NCI-H2196 (cell line): Measurements from ENCODE around the gene SSTR5.
"Not testable (repeated sequence)": the region's sequence is repeated elsewhere in the genome, so short reads cannot be mapped to it uniquely, and the experiment has no call there.

Source experiments
- DNase-seq: peaks from one replicate; lab custom pipeline; 2025; ENCODE audit not compliant: unreplicated experiment; lab: John Stamatoyannopoulos, UW

The SSTR5 gene

DNA sequence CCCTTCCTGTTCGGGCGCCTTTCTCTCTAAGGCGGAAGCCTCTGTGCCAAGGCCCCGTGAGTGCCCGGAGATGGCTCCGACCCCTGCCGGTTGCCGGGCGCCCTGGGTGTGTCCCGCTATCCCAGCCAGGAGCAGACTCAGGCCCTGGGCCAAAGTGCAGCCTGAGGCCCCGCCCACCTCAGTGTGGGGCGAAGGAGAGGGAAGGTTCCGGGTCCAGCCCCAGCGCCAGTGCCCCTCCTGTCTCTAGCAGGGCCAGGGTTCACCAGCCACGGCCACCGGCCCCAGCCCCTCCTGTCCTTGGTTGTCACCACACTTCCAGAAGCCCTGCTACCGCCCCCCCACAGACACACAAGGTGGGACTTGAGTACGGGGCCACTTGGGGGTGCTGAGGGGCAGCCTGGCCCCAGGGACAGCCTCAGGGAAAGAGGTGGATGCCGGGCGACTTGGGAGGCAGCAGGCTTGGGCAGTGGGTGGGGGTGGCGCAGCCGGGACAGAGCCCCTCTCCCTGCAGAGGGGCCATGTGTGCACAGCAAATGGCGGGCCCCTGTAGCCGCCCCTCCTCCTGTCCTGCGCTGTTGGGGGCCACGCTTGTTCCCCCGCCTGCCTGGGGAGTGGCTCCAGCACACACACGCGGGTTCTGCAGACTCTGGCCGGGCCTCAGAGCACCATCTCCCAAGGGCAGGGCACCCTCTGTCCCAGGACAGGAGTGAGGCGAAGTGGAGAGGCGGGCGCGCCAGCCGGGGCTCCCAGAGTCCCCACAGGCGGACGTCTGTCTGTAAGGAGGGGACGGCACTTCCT lies 17.5 kb downstream of the SSTR5 start:
- DNase-seq, result peak; percentile 82

DNA sequence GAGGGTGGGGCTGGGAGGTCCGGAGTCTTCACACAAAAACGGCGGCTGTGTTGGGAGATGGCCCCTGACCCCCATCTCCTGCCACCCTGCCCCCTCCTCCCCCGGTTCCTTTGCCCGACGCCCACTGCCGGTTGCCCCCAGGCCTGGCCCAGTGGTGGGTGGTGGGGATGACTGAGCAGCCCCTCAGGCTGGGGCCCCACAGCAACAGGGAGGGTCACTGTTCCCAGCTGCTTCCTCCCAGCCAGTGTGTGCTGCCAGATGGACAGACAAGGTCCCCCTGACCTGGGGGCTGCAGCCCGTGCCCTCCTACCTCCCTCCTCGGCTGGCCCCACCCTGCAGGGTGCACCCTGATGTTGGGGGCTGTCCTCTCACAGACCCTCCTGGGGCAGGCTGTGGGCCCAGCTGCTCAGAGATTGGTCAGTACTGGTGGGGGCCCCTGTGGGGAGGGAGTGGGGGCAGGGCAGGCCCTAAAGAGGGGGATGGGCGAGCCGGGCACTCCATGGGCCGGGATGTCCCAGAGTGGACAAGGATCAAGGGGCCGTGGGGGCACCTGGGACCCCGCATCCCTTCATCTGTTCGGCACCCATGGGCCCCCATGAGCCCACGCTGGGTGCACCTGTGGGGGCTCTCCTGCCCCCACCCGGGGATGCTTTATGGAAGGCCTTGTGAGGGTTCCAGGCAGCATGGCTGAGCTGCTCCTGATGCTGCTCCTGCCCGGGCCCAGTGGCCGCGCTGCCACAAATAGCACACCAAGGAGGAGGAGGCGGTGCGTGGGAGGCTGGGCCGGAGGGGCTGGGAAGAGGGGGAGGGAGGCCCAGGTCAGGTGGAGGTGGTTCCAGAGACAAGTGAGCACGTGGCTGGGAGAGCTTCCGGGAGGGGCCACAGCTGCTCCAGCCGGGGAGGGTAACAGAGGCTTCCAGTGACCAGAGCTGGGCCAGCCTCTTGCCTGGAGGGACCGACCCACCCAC lies 18.4 kb downstream of the SSTR5 start:
- DNase-seq, result peak; percentile 84

DNA sequence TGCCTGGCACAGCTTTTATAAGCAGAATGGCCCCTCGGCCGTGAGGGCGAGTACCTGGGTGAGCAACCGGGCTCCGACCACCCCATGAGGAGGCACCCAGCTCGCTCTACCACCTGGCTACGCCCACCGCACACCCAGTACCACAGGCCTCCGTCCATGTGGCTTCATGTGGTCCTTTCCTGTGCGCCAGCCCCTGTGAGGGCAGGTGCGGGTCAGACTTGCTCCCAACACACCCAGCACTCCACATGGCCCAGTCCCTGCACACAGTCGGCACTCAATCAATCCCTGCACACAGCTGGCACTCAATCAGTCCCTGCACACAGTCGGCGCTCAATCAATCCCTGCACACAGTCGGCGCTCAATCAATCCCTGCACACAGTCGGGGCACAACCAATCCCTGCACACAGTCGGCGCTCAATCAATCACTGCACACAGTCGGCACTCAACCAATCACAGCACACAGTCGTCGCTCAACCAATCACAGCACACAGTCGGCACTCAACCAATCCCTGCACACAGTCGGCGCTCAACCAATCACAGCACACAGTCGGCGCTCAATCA lies 19.5 kb downstream of the SSTR5 start:
- DNase-seq, result no peak

DNA sequence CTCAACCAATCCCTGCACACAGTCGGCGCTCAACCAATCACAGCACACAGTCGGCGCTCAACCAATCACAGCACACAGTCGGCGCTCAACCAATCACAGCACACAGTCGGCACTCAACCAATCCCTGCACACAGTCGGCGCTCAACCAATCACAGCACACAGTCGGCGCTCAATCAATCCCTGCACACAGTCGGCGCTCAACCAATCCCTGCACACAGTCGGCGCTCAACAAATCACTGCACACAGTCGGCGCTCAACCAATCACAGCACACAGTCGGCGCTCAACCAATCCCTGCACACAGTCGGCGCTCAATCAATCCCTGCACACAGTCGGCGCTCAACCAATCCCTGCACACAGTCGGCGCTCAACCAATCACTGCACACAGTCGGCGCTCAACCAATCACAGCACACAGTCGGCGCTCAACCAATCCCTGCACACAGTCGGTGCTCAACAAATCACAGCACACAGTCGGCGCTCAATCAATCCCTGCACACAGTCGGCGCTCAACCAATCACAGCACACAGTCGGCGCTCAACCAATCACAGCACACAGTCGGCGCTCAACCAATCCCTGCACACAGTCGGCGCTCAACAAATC lies 20.2 kb downstream of the SSTR5 start:
- DNase-seq, result not testable (repeated sequence)

DNA sequence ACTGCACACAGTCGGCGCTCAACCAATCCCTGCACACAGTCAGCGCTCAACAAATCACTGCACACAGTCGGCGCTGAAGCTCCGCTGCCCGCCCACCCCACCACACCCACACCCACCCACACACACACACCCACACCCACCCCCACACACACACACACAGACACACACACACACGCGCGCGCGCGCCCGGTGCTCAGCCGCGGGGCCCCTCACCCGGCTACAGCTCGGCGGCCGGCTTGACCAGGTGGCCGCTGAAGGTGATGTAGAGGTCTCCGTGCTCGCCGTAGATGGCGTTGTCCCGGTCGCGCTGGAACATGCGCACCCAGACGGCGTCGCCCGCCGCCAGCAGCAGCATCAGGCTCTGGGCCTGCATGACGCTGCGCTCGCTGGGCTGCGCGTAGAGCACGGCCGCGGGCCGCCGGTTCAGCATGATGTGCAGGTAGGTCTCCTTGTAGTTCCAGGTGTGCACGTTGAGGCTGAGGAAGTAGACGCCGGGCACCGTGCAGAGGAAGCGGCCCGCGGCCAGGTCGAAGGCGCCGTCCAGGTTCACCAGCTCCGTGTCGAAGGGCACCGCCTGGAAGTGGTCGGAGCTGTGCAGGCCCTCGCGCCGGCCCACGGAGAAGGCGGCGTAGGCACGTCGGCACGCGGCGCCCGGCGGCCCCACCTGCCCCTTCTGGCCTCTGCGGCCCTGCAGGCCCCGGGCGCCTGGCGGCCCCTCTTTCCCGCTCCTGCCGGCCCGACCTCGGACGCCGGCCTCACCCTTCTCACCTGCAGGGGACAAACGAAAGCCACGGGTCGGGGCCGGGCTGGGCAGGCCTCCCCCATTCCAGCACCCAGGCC lies 21.0 kb downstream of the SSTR5 start:
- DNase-seq, result no peak

DNA sequence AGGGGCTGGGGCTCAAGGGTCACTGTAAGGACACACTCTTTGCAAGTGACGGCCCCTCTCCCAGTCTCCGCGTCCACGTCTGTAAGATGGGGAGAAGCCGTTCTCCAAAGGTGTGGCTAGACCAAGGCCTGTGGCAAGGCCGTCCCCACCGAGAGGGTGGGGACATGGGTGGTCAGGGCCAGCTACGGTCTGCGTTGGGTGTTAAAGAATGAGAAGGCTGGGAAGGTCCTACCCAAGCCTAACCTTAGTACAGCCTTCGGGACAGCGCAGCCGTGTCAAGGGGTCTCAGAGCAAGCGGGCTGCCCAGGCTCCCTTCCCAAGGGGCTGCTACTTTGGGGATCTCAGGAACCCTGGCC lies 21.6 kb downstream of the SSTR5 start:
- DNase-seq, result no peak

DNA sequence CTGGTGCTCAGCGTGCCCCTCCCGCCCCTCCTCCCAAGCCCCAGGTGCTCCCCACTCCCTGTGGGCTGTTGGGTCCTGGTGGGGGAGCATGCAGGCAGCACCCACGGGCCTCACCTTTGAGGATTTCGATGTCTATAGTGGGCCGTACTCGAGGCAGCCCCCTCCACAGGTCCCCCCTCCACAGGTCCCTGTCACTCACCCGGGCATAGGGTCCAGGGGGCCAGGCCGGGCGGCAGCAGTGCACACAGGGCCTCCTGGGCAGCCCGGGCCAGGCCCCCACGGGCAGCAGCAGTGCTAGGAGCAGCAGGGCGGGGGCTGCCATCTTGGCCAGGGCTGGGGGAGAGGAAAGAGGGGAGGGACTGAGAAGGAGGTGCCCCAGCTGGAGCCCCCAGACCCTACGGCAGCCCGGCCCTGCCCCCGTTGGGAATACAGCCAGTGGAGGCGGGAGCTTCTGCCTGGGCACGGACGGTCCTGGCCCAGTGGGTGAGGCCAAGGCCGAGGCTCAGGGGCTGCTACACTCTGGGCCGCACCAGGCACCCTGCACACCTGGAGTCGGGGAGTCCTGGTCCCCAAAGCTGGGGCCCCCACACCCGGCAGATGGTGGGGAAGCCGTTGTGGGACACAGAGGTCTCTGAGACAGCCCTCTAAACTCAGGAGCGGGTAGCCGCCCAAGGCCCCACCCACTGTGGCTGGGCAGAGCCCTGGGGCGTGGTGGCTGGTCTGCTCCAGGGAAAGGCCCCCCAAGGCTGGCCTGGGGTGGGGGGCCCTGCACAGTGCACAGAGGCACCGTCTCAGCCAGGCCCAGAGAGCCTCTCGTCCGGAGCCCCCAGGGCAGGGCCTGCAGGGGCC lies 22.3 kb downstream of the SSTR5 start:
- DNase-seq, result no peak

DNA sequence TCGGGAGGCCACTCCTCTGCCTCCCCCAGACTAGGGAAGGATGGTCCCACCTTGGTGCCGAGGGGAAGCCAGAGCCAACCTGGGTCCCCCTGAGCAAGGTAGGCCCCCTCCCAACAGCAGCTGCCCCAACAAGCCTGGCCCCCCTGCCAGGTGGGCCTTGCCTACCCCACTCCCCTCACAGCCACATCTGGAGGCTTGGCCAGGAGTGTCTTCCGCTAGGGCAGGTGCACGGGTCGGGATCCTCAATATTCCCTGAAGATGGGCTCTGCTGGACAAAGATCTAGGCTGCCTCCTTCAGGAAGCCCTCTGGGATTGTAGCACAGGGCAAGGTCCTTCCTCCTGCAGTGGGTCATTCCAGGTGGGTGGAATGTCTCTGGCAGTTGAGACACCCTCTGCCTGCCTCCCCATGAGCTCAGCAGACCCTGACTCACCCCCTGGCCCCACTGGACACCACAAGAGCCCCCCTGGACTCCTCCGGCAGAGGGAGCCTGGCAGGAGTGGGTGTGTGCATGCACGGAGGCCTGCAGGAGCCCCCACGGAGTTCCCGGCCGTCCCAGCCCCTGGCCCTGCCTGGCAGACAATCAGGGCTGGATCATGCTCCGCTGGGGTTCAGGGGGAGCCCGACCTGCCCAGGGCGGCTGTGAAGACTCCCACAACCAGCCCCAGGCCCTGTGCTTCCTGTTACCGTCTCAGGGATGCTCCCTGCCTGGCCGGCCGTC lies 23.1 kb downstream of the SSTR5 start:
- no peak for DNase-seq

DNA sequence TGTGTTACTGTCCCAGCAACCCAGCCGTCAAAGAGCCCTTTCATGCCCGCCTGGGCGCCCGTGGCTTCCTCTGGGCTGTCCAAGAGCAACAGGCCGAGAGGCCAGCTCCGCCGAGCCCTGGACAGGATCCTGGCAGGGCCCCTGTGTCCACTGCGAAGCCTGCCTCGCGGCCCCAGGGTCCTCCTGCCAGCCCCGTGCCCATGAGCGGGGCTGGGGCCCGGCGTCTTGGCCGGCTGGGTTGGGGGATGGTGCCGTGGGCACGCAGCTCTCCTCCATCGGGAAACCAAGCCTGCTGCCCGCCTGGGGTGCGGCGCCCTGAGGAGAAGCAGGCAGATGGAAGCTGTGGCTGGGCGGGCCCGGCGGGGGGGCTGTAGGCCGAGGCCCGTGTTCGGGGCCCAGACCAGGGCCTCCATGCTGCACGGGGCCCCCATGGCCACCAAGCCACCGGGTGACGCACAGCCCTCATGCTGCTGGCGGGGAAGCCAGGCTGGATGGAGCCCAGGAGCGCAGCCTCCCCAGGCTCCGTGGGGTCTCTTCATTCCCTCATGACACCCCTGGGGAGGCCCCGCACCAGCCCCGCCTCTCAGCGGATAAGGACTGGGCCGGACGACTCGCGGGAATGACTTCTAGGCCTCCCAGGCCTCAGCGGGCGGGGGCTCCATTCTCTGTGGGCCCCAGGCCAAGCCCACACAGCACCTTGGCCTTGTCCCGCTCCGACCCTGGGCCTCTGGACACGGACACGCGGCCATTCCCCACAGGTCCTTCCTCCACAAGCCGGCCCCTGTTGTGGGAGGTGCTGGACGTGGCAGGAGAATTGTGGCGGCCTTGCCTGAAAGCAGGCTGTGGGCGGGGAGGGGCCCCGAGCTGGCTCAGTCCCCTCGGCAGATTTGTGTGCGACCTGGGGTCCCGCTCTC lies 23.9 kb downstream of the SSTR5 start, which contains the start of gene C1QTNF8:
Gene C1QTNF8 (minus strand): TSS at position 76 of the 914 bp plus-strand sequence. CDS start 1,322 bp downstream, outside the sequence.
- no peak for DNase-seq

DNA sequence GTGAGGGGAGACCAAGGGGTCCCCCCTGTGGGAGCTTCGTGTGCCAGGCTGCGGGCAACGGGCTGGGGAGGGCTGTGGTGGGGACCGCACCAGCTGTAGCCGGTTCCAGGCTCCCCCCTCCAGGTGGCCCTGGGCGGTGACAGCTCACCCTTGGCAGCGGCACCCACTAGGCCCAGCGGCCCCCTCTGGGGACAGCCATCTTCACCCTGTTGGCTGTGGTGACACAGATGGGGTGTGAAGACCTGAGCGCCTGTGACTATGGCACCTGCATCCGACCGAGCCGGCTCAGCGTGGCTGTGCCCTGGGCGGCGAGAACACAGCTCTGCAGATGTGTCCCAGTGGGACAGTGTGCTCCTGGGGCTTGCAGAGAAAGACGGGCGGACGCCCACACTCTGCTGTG lies 24.6 kb downstream of the SSTR5 start:
- DNase-seq, result no peak

DNA sequence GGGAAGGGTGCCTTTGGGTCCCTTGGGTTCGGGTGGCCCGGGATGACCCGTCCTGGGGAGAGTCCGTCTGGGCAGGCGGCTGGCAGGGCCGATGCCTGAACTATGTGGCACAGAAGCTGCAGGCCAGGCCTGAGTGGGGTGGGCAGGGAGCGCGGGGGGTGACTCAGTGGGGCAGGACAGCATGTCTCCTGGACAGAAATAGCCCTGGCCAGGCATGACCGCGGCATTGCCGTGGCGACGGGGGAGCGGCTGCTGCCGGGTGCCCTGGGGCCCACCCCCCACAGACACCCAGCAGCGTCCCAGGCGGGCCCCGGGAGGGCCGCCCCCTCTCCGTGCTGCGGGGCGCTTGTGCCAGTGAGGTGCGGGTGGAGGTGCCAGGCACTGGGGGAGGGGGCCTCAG lies 25.3 kb downstream of the SSTR5 start:
- no peak for DNase-seq

DNA sequence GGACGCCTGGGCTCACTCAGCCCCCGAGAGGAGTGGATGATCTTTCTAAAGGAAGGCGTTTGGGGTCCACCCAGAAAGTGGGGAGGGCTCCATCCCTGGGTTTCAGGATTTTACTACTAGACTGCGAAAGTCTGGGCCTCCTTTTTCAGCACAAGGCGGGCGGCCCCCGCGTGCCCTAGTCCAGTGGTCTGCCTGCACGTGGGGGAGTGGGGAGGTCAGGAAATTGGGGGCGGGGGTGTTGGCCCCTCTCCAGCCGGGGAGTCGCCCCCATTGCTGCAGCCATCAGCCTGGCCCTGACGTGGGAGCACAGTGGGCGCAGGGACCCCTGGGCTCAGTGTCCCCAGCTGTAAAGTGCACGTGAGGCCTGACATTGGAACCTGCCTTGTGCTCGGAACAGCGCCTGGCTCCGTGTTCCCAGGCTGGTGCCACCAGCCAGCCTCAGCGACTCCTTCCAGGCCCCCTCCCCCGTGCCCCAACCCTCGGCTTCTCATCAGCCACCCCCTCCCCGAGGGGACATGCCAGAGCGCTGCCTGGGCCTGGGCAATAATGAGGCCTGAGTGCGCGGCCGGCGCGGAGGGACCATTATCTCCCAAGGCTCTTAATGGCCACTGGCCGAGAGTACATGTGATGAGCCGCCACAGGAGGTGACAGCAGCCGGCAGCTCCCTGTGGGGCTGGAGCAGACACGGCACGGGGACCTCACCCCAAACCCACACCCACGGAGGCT lies 25.9 kb downstream of the SSTR5 start:
- no peak for DNase-seq

DNA sequence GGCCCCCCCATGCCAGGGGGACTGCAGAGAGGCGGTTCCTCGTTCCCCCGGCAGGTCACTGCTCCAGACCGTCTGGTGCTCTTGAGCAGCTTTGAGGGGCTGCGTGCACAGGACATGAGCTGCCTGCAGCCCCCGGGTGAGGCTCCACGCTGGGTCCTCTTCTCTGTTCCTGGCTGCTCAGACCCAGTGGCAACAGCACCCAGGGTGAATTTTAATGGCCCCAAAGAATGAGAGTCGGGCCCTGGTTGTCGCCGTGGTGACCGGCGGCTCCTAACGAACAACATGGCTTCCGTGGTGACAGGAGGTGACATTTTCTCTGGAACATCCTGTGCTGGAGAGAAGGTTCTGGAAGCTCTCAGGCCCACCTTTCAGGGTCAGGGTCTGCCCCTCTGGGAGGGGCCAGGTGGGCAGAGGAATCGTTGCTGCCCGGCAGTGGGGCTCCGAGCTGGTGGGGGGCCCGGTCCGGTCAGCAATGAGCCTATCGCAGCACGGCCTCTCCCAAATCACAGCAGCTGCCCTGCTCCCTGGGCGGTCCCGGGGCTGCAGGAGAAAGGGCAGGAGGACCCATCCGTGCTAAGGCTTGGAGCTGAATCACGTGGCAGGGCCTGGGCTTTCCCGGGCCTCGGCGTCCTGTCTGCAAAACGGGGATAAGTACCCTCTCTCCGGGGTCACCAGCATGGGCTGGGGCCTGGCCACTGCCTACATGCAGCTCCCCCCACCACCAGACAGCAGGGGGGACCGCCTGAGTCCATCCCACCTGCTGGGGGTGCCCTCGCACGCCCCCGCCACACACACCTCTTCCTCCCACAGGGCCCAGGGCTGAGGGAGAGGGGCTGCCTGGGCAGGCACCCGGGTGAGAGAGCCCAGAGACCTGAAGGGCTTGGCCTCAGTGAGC lies 26.9 kb downstream of the SSTR5 start:
- DNase-seq, result peak; percentile 34

DNA sequence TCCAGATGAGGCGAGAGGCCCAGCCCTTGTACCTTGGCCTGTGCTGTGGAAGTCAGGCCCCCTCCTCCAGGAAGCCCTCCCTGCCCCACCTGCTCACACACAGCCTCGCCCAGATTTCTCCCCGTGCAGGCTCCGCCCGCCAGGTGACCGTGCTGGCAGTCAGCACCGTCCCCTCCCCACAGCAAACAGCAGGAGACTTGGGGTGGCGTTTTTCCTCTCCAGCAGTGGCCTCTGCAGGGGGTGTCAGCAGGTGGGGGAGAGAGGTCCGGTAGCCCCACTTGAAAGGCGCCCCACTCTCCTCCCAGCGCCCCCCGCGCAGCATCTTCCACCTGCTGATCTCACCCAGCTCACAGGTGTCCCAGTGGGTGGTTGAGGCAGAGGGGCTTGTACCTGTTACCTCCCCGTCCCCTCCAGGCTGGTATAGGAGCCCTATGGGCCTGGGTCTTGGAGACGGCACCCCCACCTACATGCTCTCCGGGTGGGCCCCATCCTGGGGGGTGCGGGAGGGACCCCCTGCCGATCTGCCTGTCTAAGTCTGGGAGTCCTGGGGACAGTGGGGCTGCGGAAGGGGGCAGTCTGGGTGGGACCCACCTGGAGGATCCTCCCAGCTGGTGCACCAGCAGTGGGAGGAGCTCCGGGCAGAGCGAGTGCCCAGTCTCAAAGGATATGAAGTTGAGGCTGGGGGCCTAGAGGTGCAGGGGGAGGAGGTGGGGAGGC lies 27.7 kb downstream of the SSTR5 start:
- DNase-seq, result peak; percentile 18

DNA sequence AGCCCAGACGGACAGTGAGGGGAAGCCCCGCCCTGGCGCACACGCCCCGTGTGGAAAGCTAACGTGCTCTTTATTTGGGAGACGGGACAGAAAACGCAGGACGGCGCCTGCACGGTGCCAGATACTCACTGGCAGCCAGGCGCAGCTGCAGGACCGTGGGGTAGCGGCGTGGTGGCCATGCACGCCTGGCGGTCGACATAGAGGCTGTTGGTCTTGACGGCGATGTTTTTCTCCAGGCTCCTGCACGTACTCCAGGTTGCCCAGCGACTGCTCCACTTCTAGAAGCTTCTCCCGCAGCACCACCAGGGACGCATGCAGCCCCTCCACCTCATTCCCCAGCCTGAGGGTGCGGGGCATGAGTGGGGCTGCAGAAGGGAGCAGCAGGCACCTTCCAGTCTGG lies 28.6 kb downstream of the SSTR5 start:
- DNase-seq, result no peak
